K562 (cell line): Measurements from ENCODE around the gene PDPR. TPM values are rescaled to one million over a fixed set of nuclear protein-coding genes. Genes with fewer than 3 reads are reported as not detected.
A peak's percentile ranks its signal among the peaks of the same experiment; 100 is the strongest.
"Not testable (repeated sequence)": the region's sequence is repeated elsewhere in the genome, so short reads cannot be mapped to it uniquely, and the experiment has no call there.

Experiments
- ATAC-seq: fragments of 200-7000 bp; cut with Tn5 transposase; 3 replicates; pipeline ENCODE4 v1.9.1; 2020; ENCODE audit warnings: moderate library complexity
- BruUV-seq: library from RNA; stranded (reverse); fragments of 400-500 nt; replicated peaks from 2 replicates; lab custom pipeline; 2021; lab: Mats Ljungman, UMichigan
- CTCF ChIA-PET: fragments of 300-600 bp; formaldehyde crosslinking; extraction: SDS; loops from one replicate; lab custom pipeline; 2021; ENCODE audit warnings: low intra/inter-chr PET ratio; lab: Yijun Ruan, JAX
- POLR2A ChIA-PET: fragments of 300-600, 350-650 bp; sonication (Branson Sonifier 250); formaldehyde crosslinking; extraction: SDS; loops from one replicate; lab custom pipeline; 2021; ENCODE audit warnings: antibody characterized with exemption, inconsistent platforms; lab: Yijun Ruan, JAX
- DNase-seq, 4 experiments: peaks; one replicate each; pipeline versions ENCODE4 v3.0.0 to v3.0.0-alpha.2; 2011 to 2018; ENCODE audit warnings: low spot score in 3 of 4, mixed read lengths in 3 of 4; ENCODE audit errors: extremely low read depth in 1 of 4
- FAIRE-seq: peaks from 2 replicates; lab custom pipeline; 2011; peaks lifted over from hg19 to GRCh38; lab: Jason Lieb, UNC
- H2AFZ ChIP-seq: 2 replicates; pipeline ENCODE4 v1.6.0; 2011; ENCODE audit warnings: low read depth, low read length, control low read depth, inconsistent platforms
- H3K27ac ChIP-seq: fragments of 200-600 bp; 3 replicates; pipeline ENCODE4 v1.8.0; 2011; ENCODE audit warnings: low read depth, mild to moderate bottlenecking, control low read depth, inconsistent platforms, low read length, moderate library complexity, mixed read lengths; ENCODE audit errors: extremely low read depth
- H3K27me3 ChIP-seq, 2 experiments: fragments of 300-600 bp in 1 of 2; 2 replicates in 1 of 2; 3 replicates in 1 of 2; pipeline versions ENCODE4 v1.6.0 to v1.8.0; 2011; ENCODE audit warnings: inconsistent platforms in 2 of 2, low read length in 2 of 2, mild to moderate bottlenecking in 1 of 2, mixed read lengths in 1 of 2, moderate library complexity in 1 of 2; ENCODE audit not compliant: control insufficient read depth in 2 of 2, insufficient read depth in 2 of 2
- H3K36me3 ChIP-seq: fragments of 300-600 bp; 3 replicates; pipeline ENCODE4 v1.8.0; 2011; ENCODE audit warnings: mild to moderate bottlenecking, low read length, inconsistent platforms; ENCODE audit not compliant: control insufficient read depth, insufficient read depth
- H3K4me1 ChIP-seq, 2 experiments: fragments of 200-600 bp in 1 of 2; replicated peaks in 1 of 2; 2 replicates in 1 of 2; 3 replicates in 1 of 2; pipeline versions ENCODE4 v1.5.1 to v1.8.0; 2011; ENCODE audit warnings: inconsistent platforms in 2 of 2, low read length in 2 of 2, mild to moderate bottlenecking in 1 of 2, mixed read lengths in 1 of 2, moderate library complexity in 1 of 2; ENCODE audit not compliant: control insufficient read depth in 2 of 2, insufficient read depth in 2 of 2
- H3K4me2 ChIP-seq: 2 replicates; pipeline ENCODE4 v1.6.1; 2011; ENCODE audit warnings: low read length, control low read depth, inconsistent platforms, mixed read lengths; ENCODE audit not compliant: insufficient read depth
- H3K4me3 ChIP-seq: fragments of 200-600 bp; sonication (generic), shearing (Covaris generic); 2 replicates; pipeline ENCODE4 v1.5.1; 2016; ENCODE audit warnings: control low read depth, inconsistent platforms
- H3K79me2 ChIP-seq: fragments of 200-600 bp; 3 replicates; pipeline ENCODE4 v1.8.0; 2011; ENCODE audit warnings: low read length, inconsistent platforms; ENCODE audit not compliant: control insufficient read depth, insufficient read depth
- H3K9ac ChIP-seq, 2 experiments: 2 replicates each; pipeline versions ENCODE4 v1.6.0 to v1.6.1; 2011; ENCODE audit warnings: low read depth in 2 of 2, low read length in 2 of 2, control low read depth in 1 of 2, inconsistent platforms in 1 of 2, mild to moderate bottlenecking in 1 of 2, mixed read lengths in 1 of 2; ENCODE audit not compliant: insufficient read depth in 1 of 2
- H3K9me1 ChIP-seq: one replicate; pipeline ENCODE4 v1.6.0; 2011; ENCODE audit warnings: inconsistent platforms, mild to moderate bottlenecking, low read length, moderate library complexity; ENCODE audit not compliant: control insufficient read depth, insufficient read depth
- H3K9me3 ChIP-seq: replicated peaks from 2 replicates; pipeline ENCODE4 v1.5.1; 2011; ENCODE audit warnings: low read depth, low read length, inconsistent platforms; ENCODE audit not compliant: control insufficient read depth, insufficient read depth
- H4K20me1 ChIP-seq: replicated peaks from 2 replicates; pipeline ENCODE4 v1.6.1; 2011; ENCODE audit warnings: low read length, inconsistent platforms, mixed read lengths; ENCODE audit not compliant: control insufficient read depth, insufficient read depth
- ATF1 ChIP-seq, 2 experiments: fragments of 450-650 bp in 1 of 2; IDR thresholded peaks; 2 replicates each; pipeline ENCODE4 v1.6.1; 2016; ENCODE audit warnings: missing compliant biosample characterization in 1 of 2, missing genetic modification characterization in 1 of 2
- ATF3 ChIP-seq, 2 experiments: fragments of 450-650 bp in 1 of 2; sonication (generic) in 1 of 2; formaldehyde crosslinking in 1 of 2; IDR thresholded peaks in 1 of 2; conservative IDR thresholded peaks in 1 of 2; 2 replicates each; pipeline versions ENCODE4 v1.6.1 to v1.8.1; 2016 to 2023; ENCODE audit warnings: mild to moderate bottlenecking in 2 of 2, moderate library complexity in 2 of 2, inconsistent platforms in 1 of 2, missing genetic modification reagents in 1 of 2
- ATF7 ChIP-seq: fragments of 450-650 bp; IDR thresholded peaks from 2 replicates; pipeline ENCODE4 v1.7.1; 2014; ENCODE audit warnings: mild to moderate bottlenecking, moderate library complexity
- C11orf30 ChIP-seq: fragments of 450-650 bp; IDR thresholded peaks from 2 replicates; pipeline ENCODE4 v1.6.1; 2016; ENCODE audit warnings: low read depth, mild to moderate bottlenecking
- CEBPB ChIP-seq: fragments of 450-650 bp; IDR thresholded peaks from 2 replicates; pipeline ENCODE4 v1.6.1; 2016; ENCODE audit warnings: missing genetic modification characterization, missing compliant biosample characterization
- CEBPG ChIP-seq, 3 experiments: fragments of 200-800 bp in 1 of 3; sonication (Bioruptor generic) in 1 of 3; sonication (generic) in 1 of 3; formaldehyde crosslinking in 1 of 3; IDR thresholded peaks in 2 of 3; conservative IDR thresholded peaks in 1 of 3; 2 replicates each; pipeline versions ENCODE4 v1.6.1 to v1.8.0; 2016 to 2022; ENCODE audit warnings: missing compliant biosample characterization in 2 of 3, missing genetic modification characterization in 2 of 3, mild to moderate bottlenecking in 1 of 3, missing genetic modification reagents in 1 of 3
- CREB1 ChIP-seq, 2 experiments: sonication (generic) in 1 of 2; formaldehyde crosslinking in 1 of 2; IDR thresholded peaks; 2 replicates each; pipeline versions ENCODE4 v1.6.1 to v1.8.0; 2012 to 2022; ENCODE audit warnings: inconsistent platforms in 1 of 2, mild to moderate bottlenecking in 1 of 2, missing genetic modification reagents in 1 of 2, moderate library complexity in 1 of 2
- CREM ChIP-seq: IDR thresholded peaks from 2 replicates; pipeline ENCODE4 v1.6.1; 2014; ENCODE audit warnings: antibody characterized with exemption, low read depth
- JUND ChIP-seq, 2 experiments: IDR thresholded peaks; 2 replicates in 1 of 2; 3 replicates in 1 of 2; pipeline ENCODE4 v1.6.1; 2011; ENCODE audit warnings: borderline replicate concordance in 2 of 2, low read depth in 2 of 2, low read length in 2 of 2, improper control_type of control experiment in 1 of 2, missing biosample characterization in 1 of 2, missing genetic modification characterization in 1 of 2, missing genetic modification reagents in 1 of 2
- KDM1A ChIP-seq, 2 experiments: fragments of 450-650 bp; IDR thresholded peaks; 2 replicates each; pipeline ENCODE4 v1.6.1; 2016; ENCODE audit warnings: mild to moderate bottlenecking in 2 of 2
- MAFG ChIP-seq: fragments of 450-650 bp; conservative IDR thresholded peaks from 2 replicates; pipeline ENCODE4 v1.6.1; 2016; ENCODE audit warnings: missing genetic modification characterization, missing compliant biosample characterization
- NFATC3 ChIP-seq: fragments of 450-650 bp; IDR thresholded peaks from 2 replicates; pipeline ENCODE4 v1.6.1; 2017; ENCODE audit warnings: mild to moderate bottlenecking
- RCOR1 ChIP-seq, 2 experiments: IDR thresholded peaks; 2 replicates each; pipeline ENCODE4 v1.6.1; 2012; ENCODE audit warnings: low read depth in 2 of 2, low read length in 2 of 2, borderline replicate concordance in 1 of 2, improper control_type of control experiment in 1 of 2
- SMARCA4 ChIP-seq: fragments of 450-650 bp; IDR thresholded peaks from 2 replicates; pipeline ENCODE4 v1.6.1; 2016
- TEAD1 ChIP-seq, 2 experiments: fragments of 450-650 bp in 1 of 2; sonication (generic) in 1 of 2; formaldehyde crosslinking; IDR thresholded peaks; 2 replicates each; pipeline versions ENCODE4 v1.4.0 to v1.8.0; 2020 to 2022; ENCODE audit warnings: mild to moderate bottlenecking in 2 of 2, missing genetic modification reagents in 1 of 2
- TEAD2 ChIP-seq: fragments of 450-650 bp; IDR thresholded peaks from 2 replicates; pipeline ENCODE4 v1.6.1; 2016; ENCODE audit warnings: missing genetic modification characterization, control low read depth, missing compliant biosample characterization
- TEAD4 ChIP-seq, 2 experiments: sonication (generic) in 1 of 2; formaldehyde crosslinking in 1 of 2; IDR thresholded peaks; 2 replicates each; pipeline versions ENCODE4 v1.6.1 to v1.8.0; 2012 to 2022; ENCODE audit warnings: borderline replicate concordance in 1 of 2, inconsistent platforms in 1 of 2, low read length in 1 of 2, mild to moderate bottlenecking in 1 of 2, missing genetic modification reagents in 1 of 2
- TRIM24 ChIP-seq, 2 experiments: fragments of 450-650 bp; IDR thresholded peaks; 2 replicates each; pipeline ENCODE4 v1.6.1; 2016
- ZNF316 ChIP-seq: fragments of 450-650 bp; IDR thresholded peaks from 2 replicates; pipeline ENCODE4 v1.6.1; 2016
- ZNF384 ChIP-seq: IDR thresholded peaks from 2 replicates; pipeline ENCODE4 v1.6.1; 2012; ENCODE audit warnings: low read depth, low read length, improper control_type of control experiment
- WGBS: fragments of 100-300 bp; shearing (Covaris generic); methylation state at CpG from one replicate; pipeline ENCODE4 v1.1.6; 2016; ENCODE audit warnings: low coverage, mixed read lengths; ENCODE audit not compliant: insufficient coverage; ENCODE audit errors: missing lambda C conversion rate; 5-methylcytosine and 5-hydroxymethylcytosine counted together
- in situ Hi-C: fragments of 300-500 bp; cut with MboI; formaldehyde crosslinking; loops from 4 replicates; pipeline ENCODE4 v1.15.0; 2018; ENCODE audit warnings: inconsistent platforms, mixed read lengths
- intact Hi-C: fragments of 100-400 bp; cut with micrococcal nuclease; formaldehyde crosslinking; loops from 2 replicates; pipeline ENCODE4 v1.14.2; 2022
- polyA plus RNA-seq, 8 experiments: library from polyadenylated mRNA; depleted of rRNA in 4 of 8; stranded (reverse) in 5 of 8; unstranded in 3 of 8; fragments of >200 nt; fragmentation: Nextera tagmentation in 2 of 8; fragmentation: Illumina TruSeq in 1 of 8; extraction: Ambion mirVana in 2 of 8; extraction: Trizol in 1 of 8; gene quantifications; 2 replicates each; pipeline versions ENCODE4 v1.2.1 to v1.2.3, GENCODE V29; 2011 to 2014; ENCODE audit warnings: inconsistent platforms in 1 of 8, missing spikeins in 1 of 8
- total RNA-seq, 7 experiments: library from RNA; depleted of rRNA in 6 of 7; stranded (reverse); fragments of >200 nt in 6 of 7; fragmentation: Illumina TruSeq in 2 of 7; extraction: Trizol in 2 of 7; gene quantifications; 2 replicates each; pipeline versions ENCODE4 v1.2.1 to v1.2.3, GENCODE V29; 2011 to 2021; ENCODE audit warnings: low replicate concordance in 1 of 7

PDPR gene
- total and polyA plus RNA-seq, 9 of the 15 experiments (the other 6 are each of a cell fraction or from before 2014, with no cell fraction given), result 4.9 to 35.7 (median 19.1) TPM

- 35% methylated on average over 11 of the region's 15 CpGs for WGBS
- H3K9me3 ChIP-seq; ATAC-seq; BruUV-seq; H3K9ac ChIP-seq; FAIRE-seq; H3K9me1 ChIP-seq; POLR2A ChIA-PET; CTCF ChIA-PET; H3K4me3 ChIP-seq; H2AFZ ChIP-seq; H3K79me2 ChIP-seq; TF ChIP-seq TEAD4 (CRISPR knock-in tag; IDR thresholded peaks at IDR 0.05; ENCODE audit: borderline replicate concordance); CREB1 (CRISPR knock-in tag; IDR thresholded peaks at IDR 0.05); JUND (tag; IDR thresholded peaks at IDR 0.05; ENCODE audit: borderline replicate concordance, low read depth, low read length); ATF3 (CRISPR knock-in tag; conservative IDR thresholded peaks at IDR 0.05); ATF1 (CRISPR knock-in tag; IDR thresholded peaks at IDR 0.05): not testable (repeated sequence)
- DNase-seq, result peak in 1 of 4 experiments; percentile 27
- TF ChIP-seq KDM1A (IDR thresholded peaks at IDR 0.05), result peak; percentile 34 to 60
- TF ChIP-seq TRIM24 (IDR thresholded peaks at IDR 0.05), result peak in 1 of 2 experiments; percentile 16; a peak in 1 of 4 replicates
- TF ChIP-seq SMARCA4, result peak; percentile 15; the same call in 1 of the 2 replicates
- TF ChIP-seq TEAD1 (CRISPR knock-in tag; IDR thresholded peaks at IDR 0.05), result peak; percentile 44 to 76; a peak in 2 of 4 replicates
- TF ChIP-seq RCOR1 (IDR thresholded peaks at IDR 0.05; ENCODE audit: borderline replicate concordance in 1 of 2, low read depth in 2 of 2, low read length in 2 of 2), result peak in 1 of 2 experiments; percentile 60; a peak in 1 of 4 replicates
- TF ChIP-seq ZNF316, result peak; percentile 71
- peak; percentile 44 for TF ChIP-seq TEAD4 (IDR thresholded peaks at IDR 0.05; ENCODE audit: low read length)
- TF ChIP-seq CEBPG (CRISPR knock-in tag; IDR thresholded peaks at IDR 0.05), result peak; percentile 82
- TF ChIP-seq CEBPG (tag; conservative IDR thresholded peaks at IDR 0.05 in 1 of 2, IDR thresholded peaks at IDR 0.05 in 1 of 2), result peak; percentile 70 to 75; a peak in 3 of 4 replicates
- peak; percentile 77 for TF ChIP-seq CREM
- TF ChIP-seq C11orf30, result peak; percentile 69
- TF ChIP-seq ATF7, result peak; percentile 78; the same call in 1 of the 2 replicates
- peak; percentile 73; the same call in 1 of the 2 replicates for TF ChIP-seq TEAD2 (tag)
- peak; percentile 41; the same call in 1 of the 2 replicates for TF ChIP-seq CREB1 (IDR thresholded peaks at IDR 0.05)
- TF ChIP-seq ZNF384, result peak; percentile 13; the same call in 1 of the 2 replicates
- peak; percentile 92 for TF ChIP-seq CEBPB
- peak; percentile 22; the same call in 1 of the 2 replicates for TF ChIP-seq JUND (IDR thresholded peaks at IDR 0.05; ENCODE audit: borderline replicate concordance, low read depth, low read length)
- peak; percentile 92 for TF ChIP-seq ATF3 (IDR thresholded peaks at IDR 0.05)
- TF ChIP-seq MAFG (tag), result 0 out of 2 replicates have a peak, but pooled peaks have one; percentile 9
- TF ChIP-seq ATF1 (tag; IDR thresholded peaks at IDR 0.05), result 0 out of 2 replicates have a peak, but pooled peaks have one; percentile 20
- TF ChIP-seq NFATC3, result 0 out of 2 replicates have a peak, but pooled peaks have one; percentile 68
- TF ChIP-seq, all 486 proteins: peak for 20; not testable (repeated sequence) for 466
- H3K27me3 ChIP-seq, in situ Hi-C loops, H3K27ac ChIP-seq, H3K4me1 ChIP-seq, H3K36me3 ChIP-seq, intact Hi-C loops, H4K20me1 ChIP-seq, H3K4me2 ChIP-seq: not testable (repeated sequence)
Observed at GRCh38 chr16:70109583-70110279, 4.4 kb upstream of the PDPR start.
